Gastroesophageal sphincter (tissue), 3 donors: ENCODE data around the gene LSM6.

Source experiments
- CTCF ChIP-seq, 4 experiments: fragments of 200-600 bp in 2 of 4; fragments of 450-650 bp in 2 of 4; sonication (generic) in 1 of 4; IDR thresholded peaks; one replicate each; pipeline ENCODE4 v1.5.1; 2017 to 2019; ENCODE audit warnings: antibody characterized with exemption in 4 of 4, mild to moderate bottlenecking in 2 of 4, moderate library complexity in 2 of 4
- EP300 ChIP-seq: sonication (generic); formaldehyde crosslinking; IDR thresholded peaks from one replicate; pipeline ENCODE4 v1.6.1; 2017; ENCODE audit warnings: antibody characterized with exemption, mild to moderate bottlenecking
- POLR2A ChIP-seq, 2 donors: fragments of 450-650 bp; IDR thresholded peaks; one replicate each; pipeline ENCODE4 v1.6.1; 2017; ENCODE audit warnings: antibody characterized with exemption in 2 of 2, mild to moderate bottlenecking in 2 of 2, moderate library complexity in 1 of 2
- POLR2AphosphoS5 ChIP-seq: sonication (generic); formaldehyde crosslinking; IDR thresholded peaks from one replicate; pipeline ENCODE4 v1.6.1; 2017; ENCODE audit warnings: antibody characterized with exemption

GRCh38 chr4:146158036-146158745 is 17.3 kb upstream of the LSM6 start:
- TF ChIP-seq POLR2A (IDR thresholded peaks at IDR 0.05) (no peak), CTCF (IDR thresholded peaks at IDR 0.05) (no peak), POLR2AphosphoS5 (no peak), EP300 (no peak)
